NCI-H128 (cell line): ENCODE measurements around the gene FKTN.

ENCODE experiments used
- DNase-seq: peaks from one replicate; lab custom pipeline; 2025; ENCODE audit not compliant: unreplicated experiment; lab: John Stamatoyannopoulos, UW

Gene FKTN

DNA sequence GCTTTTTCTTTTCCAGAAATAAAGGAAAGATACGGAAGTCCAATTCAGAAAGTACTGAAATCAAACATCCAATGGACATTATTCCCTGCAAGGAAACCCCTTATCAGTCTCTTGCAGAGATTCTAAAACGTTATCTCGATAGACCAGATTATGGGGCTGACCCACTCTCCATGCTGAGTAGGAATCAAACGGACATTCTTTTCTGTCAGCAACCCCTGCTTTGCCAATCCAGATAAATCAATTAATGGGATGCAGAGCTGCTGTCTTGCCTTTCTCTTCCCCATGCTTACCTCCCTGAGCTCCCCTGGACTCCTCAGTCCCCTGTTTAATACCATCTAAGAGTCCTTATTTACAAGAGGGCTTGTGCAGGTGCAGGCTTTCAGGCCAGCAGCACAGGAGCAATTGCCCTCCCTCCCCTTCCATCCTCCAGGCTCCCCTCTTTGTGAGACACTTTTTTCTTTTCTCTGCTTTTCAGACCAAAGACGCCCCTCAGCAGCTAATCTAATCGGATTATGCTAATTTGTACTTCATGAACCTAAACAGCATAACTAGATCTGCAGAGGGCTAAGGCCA is 118.5 kb downstream of the FKTN start:
- DNase-seq = no peak

DNA sequence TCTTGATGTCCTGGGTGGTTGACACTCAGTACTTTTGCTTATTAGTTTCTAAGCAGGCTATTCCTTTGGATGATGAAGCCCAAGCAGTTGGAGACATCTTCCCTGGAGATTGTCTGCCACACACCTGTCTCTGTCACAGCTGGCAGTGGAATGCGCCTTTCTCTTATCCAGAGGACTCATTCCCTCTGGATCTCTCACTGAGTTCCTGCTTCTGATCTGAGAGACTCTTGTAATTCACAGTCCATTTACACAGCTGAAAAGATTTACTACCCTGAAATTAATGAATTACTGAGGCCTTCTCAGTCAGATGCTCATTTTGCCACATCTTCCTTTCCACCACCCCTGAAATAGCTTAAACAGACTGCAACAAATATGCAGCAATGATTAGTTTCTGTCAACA is 120.2 kb downstream of the FKTN start:
- DNase-seq = no peak

DNA sequence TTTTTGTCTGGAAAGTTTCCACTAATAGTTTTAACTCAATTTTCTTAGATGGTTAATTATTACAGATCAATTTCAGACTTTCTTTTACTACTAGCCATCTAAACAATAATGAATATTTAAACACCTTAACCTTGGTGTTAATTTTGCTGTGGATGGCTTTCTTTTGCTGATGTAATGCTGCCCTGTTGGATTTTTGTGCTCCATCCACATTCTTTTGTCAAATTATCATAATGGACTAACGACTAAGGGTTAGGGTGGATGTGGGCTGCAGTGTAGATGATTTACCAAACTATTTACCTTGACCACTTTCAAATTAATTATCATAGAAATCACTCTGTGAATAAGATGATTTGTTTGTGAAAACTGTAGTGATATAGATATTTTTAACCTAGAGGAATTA is 120.8 kb downstream of the FKTN start:
- no peak for DNase-seq

DNA sequence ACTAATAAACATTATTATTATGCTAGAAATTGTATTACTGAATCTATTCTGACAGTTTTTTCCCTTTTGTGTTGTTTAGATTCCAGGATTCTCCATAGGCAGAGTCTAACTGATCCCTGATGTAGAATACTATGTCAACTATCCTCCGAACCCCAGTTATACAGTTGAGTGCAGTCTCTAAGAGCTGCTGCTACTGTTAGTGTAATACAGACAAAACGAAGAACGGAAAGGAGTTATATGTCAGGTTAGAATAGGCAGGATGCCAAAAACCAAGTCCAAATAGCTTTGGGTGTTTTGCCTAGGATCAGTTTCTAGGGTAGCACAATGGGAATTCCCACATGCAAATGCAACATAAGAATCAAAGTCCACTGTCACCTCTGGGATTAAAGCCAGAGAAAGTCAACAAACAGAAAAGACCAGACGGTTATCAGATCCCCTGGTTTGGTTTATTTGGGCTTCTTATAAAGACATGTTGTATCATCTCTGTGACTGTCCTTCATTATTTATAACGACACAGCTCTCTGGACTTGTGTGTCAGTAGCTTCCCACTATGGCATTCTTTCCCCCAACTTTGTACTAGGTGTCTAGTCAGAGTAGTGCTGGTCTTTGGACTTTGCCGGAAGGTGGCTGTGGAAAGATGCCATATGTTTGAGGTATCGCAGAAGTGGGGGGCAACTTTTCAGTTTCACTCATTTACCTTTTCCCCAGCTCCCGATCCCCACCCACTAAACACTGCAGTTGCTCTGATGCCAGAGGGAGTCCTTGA is 121.5 kb downstream of the FKTN start:
- no peak for DNase-seq

DNA sequence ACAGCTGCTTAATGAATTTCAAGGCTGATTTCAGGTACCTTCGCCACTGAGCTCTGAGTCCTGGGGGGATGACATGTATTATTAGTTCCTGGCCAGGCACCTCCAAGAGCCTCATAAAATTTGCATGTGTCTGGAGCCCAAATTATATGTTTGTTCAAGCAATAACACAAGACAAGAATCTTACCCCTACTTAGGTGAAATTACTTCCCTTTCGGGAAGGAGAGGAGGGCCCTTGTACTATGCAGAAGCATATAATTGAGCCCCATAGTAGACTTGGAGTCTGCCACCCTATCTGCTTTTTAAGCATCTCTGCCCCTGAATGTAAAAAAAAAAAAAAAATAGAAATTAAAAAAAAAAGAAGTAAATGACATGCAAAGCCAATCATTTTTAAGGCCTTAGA is 123.4 kb downstream of the FKTN start:
- DNase-seq = no peak

DNA sequence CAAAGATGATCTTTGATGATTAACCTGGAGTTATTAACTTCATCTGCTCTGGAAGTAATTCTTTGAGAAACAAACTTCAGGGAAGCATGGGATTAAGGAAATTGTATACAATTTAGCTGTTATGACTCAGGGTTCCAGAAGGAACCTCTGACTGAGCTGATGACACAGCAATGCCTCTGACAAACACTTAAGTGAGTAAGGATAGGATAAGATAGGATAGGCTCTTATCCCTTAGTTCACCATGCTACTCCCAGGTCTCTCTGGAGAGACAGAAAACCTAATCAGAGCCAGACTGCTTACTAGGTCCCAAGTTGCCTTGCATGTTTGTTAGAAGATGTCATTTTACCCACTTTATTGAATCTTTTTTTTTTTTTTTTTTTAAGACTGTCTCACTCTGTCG is 123.8 kb downstream of the FKTN start:
- no peak for DNase-seq

DNA sequence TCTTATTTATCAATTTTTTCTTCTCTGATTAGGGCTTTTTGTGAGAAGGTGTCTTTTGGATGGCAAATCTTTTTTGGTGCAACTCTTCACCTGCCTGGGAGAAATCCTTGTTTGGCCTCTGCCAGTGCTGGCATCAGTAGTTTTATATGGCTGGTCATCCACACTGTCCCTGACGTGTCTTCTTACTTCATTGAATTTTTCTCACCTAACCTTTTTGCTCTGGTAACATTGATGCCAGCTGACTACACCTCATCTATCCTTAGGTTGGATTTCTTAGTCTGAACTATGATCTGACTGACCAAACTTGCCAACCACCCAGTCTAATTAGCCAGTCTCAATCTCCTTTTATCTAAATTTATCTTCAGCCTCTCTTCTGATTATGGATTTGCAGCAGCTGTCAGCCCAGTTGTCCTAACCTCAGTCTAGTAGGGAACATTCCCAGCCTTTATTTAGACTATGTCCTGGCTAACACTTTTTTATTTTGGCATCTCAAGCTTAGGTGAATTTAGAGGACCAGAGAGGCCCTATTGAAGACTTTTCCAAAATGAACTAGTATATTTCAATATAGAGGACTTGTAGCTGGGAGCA is 125.9 kb downstream of the FKTN start:
- no peak for DNase-seq

DNA sequence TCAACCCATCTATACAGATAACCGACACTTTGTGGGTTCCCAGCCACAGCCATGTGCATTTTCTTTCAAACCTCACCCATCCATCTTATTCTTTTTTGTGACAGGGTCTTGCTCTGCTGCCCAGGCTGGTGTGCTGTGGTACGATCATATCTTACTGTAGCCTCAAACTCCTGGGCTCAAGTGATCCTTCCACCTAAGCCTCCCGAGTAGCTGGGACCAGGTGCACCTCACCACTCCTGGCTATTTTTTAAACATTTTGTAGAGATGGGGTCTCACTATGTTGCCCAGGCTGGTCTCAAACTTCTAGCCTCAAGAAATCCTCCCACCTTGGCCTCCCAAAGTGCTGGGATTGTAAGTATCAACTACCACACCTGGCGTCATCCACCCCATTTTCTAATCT is 129.0 kb downstream of the FKTN start:
- DNase-seq = no peak
